K562 (cell line): ENCODE results near the gene RPS19BP1. TPM values are rescaled to one million over a fixed set of nuclear protein-coding genes. Genes with fewer than 3 reads are reported as not detected.

Source experiments
- ATAC-seq: fragments of 200-7000 bp; cut with Tn5 transposase; 3 replicates; pipeline ENCODE4 v1.9.1; 2020; ENCODE audit warnings: moderate library complexity
- BruUV-seq: library from RNA; stranded (reverse); fragments of 400-500 nt; replicated peaks from 2 replicates; lab custom pipeline; 2021; lab: Mats Ljungman, UMichigan
- CTCF ChIA-PET: fragments of 300-600 bp; formaldehyde crosslinking; extraction: SDS; loops from one replicate; lab custom pipeline; 2021; ENCODE audit warnings: low intra/inter-chr PET ratio; lab: Yijun Ruan, JAX
- POLR2A ChIA-PET: fragments of 300-600, 350-650 bp; sonication (Branson Sonifier 250); formaldehyde crosslinking; extraction: SDS; loops from one replicate; lab custom pipeline; 2021; ENCODE audit warnings: antibody characterized with exemption, inconsistent platforms; lab: Yijun Ruan, JAX
- DNase-seq, 4 experiments: peaks; one replicate each; pipeline versions ENCODE4 v3.0.0 to v3.0.0-alpha.2; 2011 to 2018; ENCODE audit warnings: low spot score in 3 of 4, mixed read lengths in 3 of 4; ENCODE audit errors: extremely low read depth in 1 of 4
- FAIRE-seq: peaks from 2 replicates; lab custom pipeline; 2011; peaks lifted over from hg19 to GRCh38; lab: Jason Lieb, UNC
- H2AFZ ChIP-seq: 2 replicates; pipeline ENCODE4 v1.6.0; 2011; ENCODE audit warnings: low read depth, low read length, control low read depth, inconsistent platforms
- H3K27ac ChIP-seq: fragments of 200-600 bp; 3 replicates; pipeline ENCODE4 v1.8.0; 2011; ENCODE audit warnings: low read depth, mild to moderate bottlenecking, control low read depth, inconsistent platforms, low read length, moderate library complexity, mixed read lengths; ENCODE audit errors: extremely low read depth
- H3K27me3 ChIP-seq, 2 experiments: fragments of 300-600 bp in 1 of 2; 2 replicates in 1 of 2; 3 replicates in 1 of 2; pipeline versions ENCODE4 v1.6.0 to v1.8.0; 2011; ENCODE audit warnings: inconsistent platforms in 2 of 2, low read length in 2 of 2, mild to moderate bottlenecking in 1 of 2, mixed read lengths in 1 of 2, moderate library complexity in 1 of 2; ENCODE audit not compliant: control insufficient read depth in 2 of 2, insufficient read depth in 2 of 2
- H3K36me3 ChIP-seq: fragments of 300-600 bp; 3 replicates; pipeline ENCODE4 v1.8.0; 2011; ENCODE audit warnings: mild to moderate bottlenecking, low read length, inconsistent platforms; ENCODE audit not compliant: control insufficient read depth, insufficient read depth
- H3K4me1 ChIP-seq, 2 experiments: fragments of 200-600 bp in 1 of 2; replicated peaks in 1 of 2; 2 replicates in 1 of 2; 3 replicates in 1 of 2; pipeline versions ENCODE4 v1.5.1 to v1.8.0; 2011; ENCODE audit warnings: inconsistent platforms in 2 of 2, low read length in 2 of 2, mild to moderate bottlenecking in 1 of 2, mixed read lengths in 1 of 2, moderate library complexity in 1 of 2; ENCODE audit not compliant: control insufficient read depth in 2 of 2, insufficient read depth in 2 of 2
- H3K4me2 ChIP-seq: 2 replicates; pipeline ENCODE4 v1.6.1; 2011; ENCODE audit warnings: low read length, control low read depth, inconsistent platforms, mixed read lengths; ENCODE audit not compliant: insufficient read depth
- H3K4me3 ChIP-seq: fragments of 200-600 bp; sonication (generic), shearing (Covaris generic); 2 replicates; pipeline ENCODE4 v1.5.1; 2016; ENCODE audit warnings: control low read depth, inconsistent platforms
- H3K79me2 ChIP-seq: fragments of 200-600 bp; 3 replicates; pipeline ENCODE4 v1.8.0; 2011; ENCODE audit warnings: low read length, inconsistent platforms; ENCODE audit not compliant: control insufficient read depth, insufficient read depth
- H3K9ac ChIP-seq, 2 experiments: 2 replicates each; pipeline versions ENCODE4 v1.6.0 to v1.6.1; 2011; ENCODE audit warnings: low read depth in 2 of 2, low read length in 2 of 2, control low read depth in 1 of 2, inconsistent platforms in 1 of 2, mild to moderate bottlenecking in 1 of 2, mixed read lengths in 1 of 2; ENCODE audit not compliant: insufficient read depth in 1 of 2
- H3K9me1 ChIP-seq: one replicate; pipeline ENCODE4 v1.6.0; 2011; ENCODE audit warnings: inconsistent platforms, mild to moderate bottlenecking, low read length, moderate library complexity; ENCODE audit not compliant: control insufficient read depth, insufficient read depth
- H3K9me3 ChIP-seq: replicated peaks from 2 replicates; pipeline ENCODE4 v1.5.1; 2011; ENCODE audit warnings: low read depth, low read length, inconsistent platforms; ENCODE audit not compliant: control insufficient read depth, insufficient read depth
- H4K20me1 ChIP-seq: replicated peaks from 2 replicates; pipeline ENCODE4 v1.6.1; 2011; ENCODE audit warnings: low read length, inconsistent platforms, mixed read lengths; ENCODE audit not compliant: control insufficient read depth, insufficient read depth
- CAMTA2 ChIP-seq: fragments of 250-450 bp; sonication (Bioruptor Pico); conservative IDR thresholded peaks from 2 replicates; pipeline ENCODE4 v1.5.1; 2022
- FOXP1 ChIP-seq: sonication (generic); formaldehyde crosslinking; IDR thresholded peaks from 2 replicates; pipeline ENCODE4 v1.8.0; 2022; ENCODE audit warnings: mild to moderate bottlenecking, missing genetic modification reagents
- GATAD2B ChIP-seq: fragments of 450-650 bp; IDR thresholded peaks from 2 replicates; pipeline ENCODE4 v1.6.1; 2017; ENCODE audit warnings: mild to moderate bottlenecking, borderline replicate concordance
- GTF2F1 ChIP-seq: IDR thresholded peaks from 2 replicates; pipeline ENCODE4 v1.6.1; 2011; ENCODE audit warnings: low read depth, low read length, improper control_type of control experiment
- HDAC6 ChIP-seq: IDR thresholded peaks from 2 replicates; pipeline ENCODE4 v1.6.1; 2012; ENCODE audit warnings: low read depth, mild to moderate bottlenecking, control low read depth, inconsistent platforms, low read length, moderate library complexity
- JUNB ChIP-seq: fragments of 450-650 bp; formaldehyde crosslinking; conservative IDR thresholded peaks from 2 replicates; pipeline ENCODE4 v1.4.0; 2020; ENCODE audit warnings: mild to moderate bottlenecking
- PHF20 ChIP-seq: fragments of 450-650 bp; IDR thresholded peaks from 2 replicates; pipeline ENCODE4 v1.6.1; 2018; ENCODE audit not compliant: partially characterized antibody
- POLR2G ChIP-seq: fragments of 200-400 bp; formaldehyde crosslinking; IDR thresholded peaks from 2 replicates; pipeline ENCODE4 v1.6.1; 2017; ENCODE audit warnings: low read depth, mild to moderate bottlenecking, antibody characterized with exemption, low read length, moderate library complexity
- RBFOX2 ChIP-seq: fragments of 200-400 bp; formaldehyde crosslinking; IDR thresholded peaks from 2 replicates; pipeline ENCODE4 v1.6.1; 2017; ENCODE audit warnings: low read depth, mild to moderate bottlenecking, low read length, moderate library complexity
- SIN3B ChIP-seq: fragments of 450-650 bp; IDR thresholded peaks from 2 replicates; pipeline ENCODE4 v1.6.1; 2017; ENCODE audit warnings: low read depth, mild to moderate bottlenecking, moderate library complexity
- SMC3 ChIP-seq: conservative IDR thresholded peaks from 2 replicates; pipeline ENCODE4 v1.6.1; 2011; ENCODE audit warnings: low read depth, low read length, improper control_type of control experiment; ENCODE audit not compliant: insufficient read depth
- TAF7 ChIP-seq: fragments of 450-650 bp; IDR thresholded peaks from 2 replicates; pipeline ENCODE4 v1.6.1; 2016; ENCODE audit warnings: missing genetic modification characterization, missing compliant biosample characterization
- ZNF316 ChIP-seq: fragments of 450-650 bp; IDR thresholded peaks from 2 replicates; pipeline ENCODE4 v1.6.1; 2016
- WGBS: fragments of 100-300 bp; shearing (Covaris generic); methylation state at CpG from one replicate; pipeline ENCODE4 v1.1.6; 2016; ENCODE audit warnings: low coverage, mixed read lengths; ENCODE audit not compliant: insufficient coverage; ENCODE audit errors: missing lambda C conversion rate; 5-methylcytosine and 5-hydroxymethylcytosine counted together
- in situ Hi-C: fragments of 300-500 bp; cut with MboI; formaldehyde crosslinking; loops from 4 replicates; pipeline ENCODE4 v1.15.0; 2018; ENCODE audit warnings: inconsistent platforms, mixed read lengths
- intact Hi-C: fragments of 100-400 bp; cut with micrococcal nuclease; formaldehyde crosslinking; loops from 2 replicates; pipeline ENCODE4 v1.14.2; 2022
- polyA plus RNA-seq, 8 experiments: library from polyadenylated mRNA; depleted of rRNA in 4 of 8; stranded (reverse) in 5 of 8; unstranded in 3 of 8; fragments of >200 nt; fragmentation: Nextera tagmentation in 2 of 8; fragmentation: Illumina TruSeq in 1 of 8; extraction: Ambion mirVana in 2 of 8; extraction: Trizol in 1 of 8; gene quantifications; 2 replicates each; pipeline versions ENCODE4 v1.2.1 to v1.2.3, GENCODE V29; 2011 to 2014; ENCODE audit warnings: inconsistent platforms in 1 of 8, missing spikeins in 1 of 8
- total RNA-seq, 7 experiments: library from RNA; depleted of rRNA in 6 of 7; stranded (reverse); fragments of >200 nt in 6 of 7; fragmentation: Illumina TruSeq in 2 of 7; extraction: Trizol in 2 of 7; gene quantifications; 2 replicates each; pipeline versions ENCODE4 v1.2.1 to v1.2.3, GENCODE V29; 2011 to 2021; ENCODE audit warnings: low replicate concordance in 1 of 7
- TF ChIP-seq, protein P1 (sequence below): sonication (generic); formaldehyde crosslinking; IDR thresholded peaks from 2 replicates; pipeline ENCODE4 v1.8.1; 2023; ENCODE audit warnings: mild to moderate bottlenecking, missing genetic modification reagents

RPS19BP1 gene
- total and polyA plus RNA-seq, 9 of the 15 experiments (the other 6 are each of a cell fraction or from before 2014, with no cell fraction given): 3.0 to 223 (median 84.3) TPM

DNA sequence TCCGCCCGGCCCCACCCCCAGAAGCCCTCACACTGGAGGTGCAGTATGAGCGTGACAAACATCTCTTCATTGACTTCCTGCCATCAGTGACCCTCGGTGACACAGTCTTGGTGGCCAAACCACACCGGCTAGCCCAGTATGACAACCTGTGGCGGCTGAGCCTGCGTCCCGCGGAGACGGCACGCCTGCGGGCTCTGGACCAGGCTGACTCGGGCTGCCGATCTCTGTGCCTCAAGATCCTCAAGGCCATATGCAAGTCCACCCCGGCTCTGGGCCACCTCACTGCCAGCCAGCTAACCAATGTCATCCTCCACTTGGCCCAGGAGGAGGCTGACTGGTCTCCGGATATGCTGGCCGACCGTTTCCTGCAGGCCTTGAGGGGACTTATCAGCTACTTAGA, 18.8 kb downstream of the RPS19BP1 start (continued):
- TF ChIP-seq RBFOX2 (peak; percentile 49), PHF20 (no peak), GATAD2B (no peak), ZNF316 (no peak), TAF7 (tag) (no peak), FOXP1 (CRISPR knock-in tag) (no peak), POLR2G (0 out of 2 replicates have a peak, but pooled peaks have one; percentile 35), CAMTA2 (CRISPR knock-in tag) (no peak), SMC3 (no peak)

DNA sequence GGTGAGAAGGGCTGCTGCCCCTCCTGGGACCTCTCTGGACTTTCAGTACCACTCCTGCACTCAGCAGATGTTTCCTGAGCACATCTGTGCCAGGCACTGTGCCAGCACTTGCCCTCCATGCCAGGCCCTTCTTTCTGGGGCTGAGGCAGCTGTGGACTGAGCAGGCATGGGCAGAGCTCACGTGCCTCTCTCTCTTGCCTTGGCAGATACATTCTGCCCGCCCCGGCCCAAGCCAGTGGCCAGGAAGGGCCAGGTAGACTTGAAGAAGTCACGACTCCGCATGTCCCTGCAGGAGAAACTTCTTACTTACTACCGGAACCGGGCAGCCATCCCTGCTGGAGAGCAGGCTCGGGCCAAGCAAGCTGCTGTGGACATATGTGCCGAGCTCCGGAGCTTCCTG, 20.5 kb downstream of the RPS19BP1 start:
- ATAC-seq (no peak), DNase-seq (no peak), FAIRE-seq (no peak)
- no peak overlapping the region for H3K4me3 ChIP-seq
- in situ Hi-C loops: no loop called here
- no peaks in the 10 kb centered on the region for H3K9me3 ChIP-seq
- H3K79me2 ChIP-seq: peaks cover 52% of the 10 kb centered on the region
- peaks cover 2% of the 10 kb centered on the region for H3K9me1 ChIP-seq
- H3K27me3 ChIP-seq: no peaks in the 10 kb centered on the region
- peaks cover 93% of the 10 kb centered on the region for H3K36me3 ChIP-seq
- intact Hi-C loops: no loop called here
- BruUV-seq: no TSS peak
- peaks cover 9% of the 10 kb centered on the region for H4K20me1 ChIP-seq
- H3K4me2 ChIP-seq: no peak overlapping the region
- H3K27ac ChIP-seq: no peak overlapping the region
- H3K4me1 ChIP-seq: peaks cover 8 to 10% of the 10 kb centered on the region in 2 experiments; a peak in 3 of 5 replicates
- CTCF ChIA-PET: no interaction called here
- TF ChIP-seq GTF2F1 (no peak), RBFOX2 (0 out of 2 replicates have a peak, but pooled peaks have one; percentile 28), SIN3B (no peak), JUNB (CRISPR knock-in tag) (no peak), HDAC6 (no peak)
- TF ChIP-seq, protein P1, sequence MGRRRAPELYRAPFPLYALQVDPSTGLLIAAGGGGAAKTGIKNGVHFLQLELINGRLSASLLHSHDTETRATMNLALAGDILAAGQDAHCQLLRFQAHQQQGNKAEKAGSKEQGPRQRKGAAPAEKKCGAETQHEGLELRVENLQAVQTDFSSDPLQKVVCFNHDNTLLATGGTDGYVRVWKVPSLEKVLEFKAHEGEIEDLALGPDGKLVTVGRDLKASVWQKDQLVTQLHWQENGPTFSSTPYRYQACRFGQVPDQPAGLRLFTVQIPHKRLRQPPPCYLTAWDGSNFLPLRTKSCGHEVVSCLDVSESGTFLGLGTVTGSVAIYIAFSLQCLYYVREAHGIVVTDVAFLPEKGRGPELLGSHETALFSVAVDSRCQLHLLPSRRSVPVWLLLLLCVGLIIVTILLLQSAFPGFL (CRISPR knock-in tag): no peak
- H2AFZ ChIP-seq: no peak overlapping the region
- 100% methylated on average over 4 of the region's 10 CpGs for WGBS
- POLR2A ChIA-PET: interaction anchor here (0.6 to 4.0 kb wide), 4 partner anchors 8 to 194 kb away, joined by 3 to 20 read pairs (median 4); partner anchors contain the start of gene ATF4
- H3K9ac ChIP-seq: peak overlapping the region in 1 of 2 experiments; percentile 39; a peak in 1 of 4 replicates
